WTC11 (cell line): ENCODE data around the gene SAPCD2. TPM values are rescaled to one million over a fixed set of nuclear protein-coding genes. Genes with fewer than 3 reads are reported as not detected.

Experiments used
- ATAC-seq: fragments of 200-7000 bp; cut with Tn5 transposase; 2 replicates; pipeline ENCODE4 v1.10.0; 2021; ENCODE audit warnings: mild to moderate bottlenecking, moderate library complexity
- CTCF ChIA-PET: fragments of 300-600 bp; sonication (Branson Sonifier 250); formaldehyde crosslinking; loops from one replicate; lab custom pipeline; 2021; ENCODE audit warnings: antibody characterized with exemption; lab: Charles Lee
- POLR2A ChIA-PET: fragments of 350-600 bp; sonication (Branson Sonifier 250); formaldehyde crosslinking; loops from one replicate; lab custom pipeline; 2021; ENCODE audit warnings: antibody characterized with exemption; lab: Charles Lee
- DNase-seq: peaks from one replicate; pipeline ENCODE4 v3.0.0; 2021; ENCODE audit warnings: low spot score
- H3K27ac Mint-ChIP-seq: 2 replicates; pipeline ENCODE4 v1.8.0; 2021; ENCODE audit warnings: mixed read lengths
- H3K27me3 Mint-ChIP-seq: 2 replicates; pipeline ENCODE4 v1.8.0; 2021; ENCODE audit warnings: low read depth, mild to moderate bottlenecking, moderate library complexity, mixed read lengths
- H3K36me3 Mint-ChIP-seq: 2 replicates; pipeline ENCODE4 v1.8.0; 2021; ENCODE audit warnings: mixed read lengths
- H3K4me1 Mint-ChIP-seq: 2 replicates; pipeline ENCODE4 v1.8.0; 2022; ENCODE audit warnings: mixed read lengths
- H3K4me3 Mint-ChIP-seq: 2 replicates; pipeline ENCODE4 v1.8.0; 2021; ENCODE audit warnings: mild to moderate bottlenecking, moderate library complexity, mixed read lengths
- H3K9me3 Mint-ChIP-seq: 2 replicates; pipeline ENCODE4 v1.8.0; 2021; ENCODE audit warnings: mixed read lengths
- CREB1 ChIP-seq: sonication (generic); formaldehyde crosslinking; IDR thresholded peaks from 2 replicates; pipeline ENCODE4 v1.8.0; 2023; ENCODE audit warnings: mild to moderate bottlenecking, missing genetic modification reagents
- ELF4 ChIP-seq: sonication (generic); formaldehyde crosslinking; IDR thresholded peaks from 2 replicates; pipeline ENCODE4 v1.8.1; 2022; ENCODE audit warnings: low read depth, mild to moderate bottlenecking, moderate library complexity, missing genetic modification reagents
- ESRRA ChIP-seq: sonication (generic); formaldehyde crosslinking; IDR thresholded peaks from 2 replicates; pipeline ENCODE4 v1.8.1; 2022; ENCODE audit warnings: mild to moderate bottlenecking, missing genetic modification reagents, borderline replicate concordance
- GABPB1 ChIP-seq: sonication (generic); formaldehyde crosslinking; IDR thresholded peaks from 2 replicates; pipeline ENCODE4 v1.8.1; 2023; ENCODE audit warnings: mild to moderate bottlenecking, missing genetic modification reagents
- JAZF1 ChIP-seq: fragments of 250-450 bp; sonication (Bioruptor Pico); IDR thresholded peaks from 2 replicates; pipeline ENCODE4 v1.9.0; 2021; ENCODE audit warnings: moderate library complexity, mild to moderate bottlenecking, inconsistent platforms
- NFE2L1 ChIP-seq: sonication (generic); formaldehyde crosslinking; IDR thresholded peaks from 2 replicates; pipeline ENCODE4 v1.8.1; 2023; ENCODE audit warnings: missing genetic modification reagents
- NR1H2 ChIP-seq: sonication (generic); formaldehyde crosslinking; IDR thresholded peaks from 2 replicates; pipeline ENCODE4 v1.9.0; 2021; ENCODE audit warnings: mild to moderate bottlenecking, moderate library complexity, missing genetic modification reagents
- PRRX2 ChIP-seq: fragments of 250-450 bp; sonication (Bioruptor Pico); IDR thresholded peaks from 2 replicates; pipeline ENCODE4 v1.8.0; 2021; ENCODE audit warnings: mild to moderate bottlenecking
- SOX15 ChIP-seq: fragments of 250-450 bp; sonication (Bioruptor Pico); IDR thresholded peaks from 2 replicates; pipeline ENCODE4 v1.9.0; 2021; ENCODE audit warnings: mild to moderate bottlenecking
- SP1 ChIP-seq: sonication (generic); formaldehyde crosslinking; conservative IDR thresholded peaks from 2 replicates; pipeline ENCODE4 v1.8.1; 2022; ENCODE audit warnings: missing genetic modification reagents
- TEAD1 ChIP-seq: sonication (generic); formaldehyde crosslinking; IDR thresholded peaks from 2 replicates; pipeline ENCODE4 v1.8.0; 2022; ENCODE audit warnings: mild to moderate bottlenecking, missing genetic modification reagents
- ZNF121 ChIP-seq: sonication (generic); formaldehyde crosslinking; IDR thresholded peaks from 2 replicates; pipeline ENCODE4 v1.8.0; 2023; ENCODE audit warnings: missing genetic modification reagents
- ZNF671 ChIP-seq: fragments of 250-450 bp; sonication (Bioruptor Pico); IDR thresholded peaks from 2 replicates; pipeline ENCODE4 v1.8.0; 2021; ENCODE audit warnings: mild to moderate bottlenecking
- total RNA-seq: library from RNA; stranded (reverse); gene quantifications from 3 replicates; pipeline ENCODE4 v1.2.3, GENCODE V29; 2021
- TF ChIP-seq, protein P1 (sequence below): sonication (generic); formaldehyde crosslinking; IDR thresholded peaks from 2 replicates; pipeline ENCODE4 v1.8.0; 2022; ENCODE audit warnings: missing genetic modification reagents
- TF ChIP-seq, protein P2 (sequence below): sonication (generic); formaldehyde crosslinking; conservative IDR thresholded peaks from 2 replicates; pipeline ENCODE4 v1.8.1; 2023; ENCODE audit warnings: mild to moderate bottlenecking, low read depth, missing genetic modification reagents, moderate library complexity
- TF ChIP-seq, protein P3 (sequence below): sonication (generic); formaldehyde crosslinking; IDR thresholded peaks from 2 replicates; pipeline ENCODE4 v1.8.0; 2022; ENCODE audit warnings: mild to moderate bottlenecking, missing genetic modification reagents
- TF ChIP-seq, protein P4 (sequence below): sonication (generic); formaldehyde crosslinking; IDR thresholded peaks from 2 replicates; pipeline ENCODE4 v1.8.1; 2023; ENCODE audit warnings: mild to moderate bottlenecking, missing genetic modification reagents, moderate library complexity
- TF ChIP-seq, protein P5 (sequence below): sonication (generic); formaldehyde crosslinking; IDR thresholded peaks from 2 replicates; pipeline ENCODE4 v1.8.1; 2023; ENCODE audit warnings: mild to moderate bottlenecking, moderate library complexity, missing genetic modification reagents
- TF ChIP-seq, protein P6 (sequence below): fragments of 200-600 bp; IDR thresholded peaks from 2 replicates; pipeline ENCODE4 v1.8.0; 2022; ENCODE audit warnings: antibody characterized with exemption
- TF ChIP-seq, protein P7 (sequence below): fragments of 250-450 bp; sonication (Bioruptor Pico); IDR thresholded peaks from 2 replicates; pipeline ENCODE4 v1.9.0; 2021; ENCODE audit warnings: mild to moderate bottlenecking

SAPCD2 gene
- total RNA-seq, 1 experiment from 2014 or later = 67.0 TPM

DNA sequence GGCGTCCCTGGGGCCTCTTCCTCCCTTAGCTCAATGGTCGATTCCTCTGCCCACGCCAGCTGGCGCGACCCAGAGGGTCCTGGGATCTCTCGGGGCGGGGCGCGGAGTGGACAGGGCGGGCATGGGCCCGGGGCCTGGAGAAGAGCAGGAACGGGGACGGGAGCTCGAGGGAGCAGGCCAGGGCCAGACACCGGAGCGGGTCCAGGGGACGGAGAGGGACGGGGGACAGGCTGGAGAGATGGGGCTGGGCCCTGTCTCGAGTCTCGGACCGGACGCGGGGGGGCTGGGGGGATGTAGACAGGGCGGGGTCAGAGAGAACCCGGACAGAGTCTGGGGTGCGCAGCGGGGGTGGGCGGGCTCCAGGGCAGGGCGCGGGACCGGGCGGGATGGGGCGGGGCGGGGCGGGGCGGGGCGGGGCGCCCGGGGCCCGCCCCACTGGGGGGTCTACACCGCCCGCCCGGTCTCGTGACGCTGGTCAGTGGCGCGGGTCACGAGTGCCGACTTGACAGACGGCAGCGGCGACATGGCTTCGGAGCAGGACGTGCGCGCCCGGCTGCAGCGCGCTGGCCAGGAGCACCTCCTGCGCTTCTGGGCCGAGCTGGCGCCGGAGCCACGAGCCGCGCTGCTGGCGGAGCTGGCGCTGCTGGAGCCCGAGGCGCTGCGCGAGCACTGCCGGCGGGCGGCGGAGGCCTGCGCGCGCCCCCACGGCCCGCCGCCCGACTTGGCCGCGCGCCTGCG, 6.8 kb upstream of the SAPCD2 start, which contains the start of gene UAP1L1:
Gene UAP1L1 (plus strand): TSS at position 508 of the 738 bp plus-strand sequence. CDS start 16 bp downstream, at position 524.
- Mint-ChIP-seq H3K4me3 (peak within 1 kb of the TSS; percentile 69), H3K27me3 (peaks cover 36% of the 10 kb centered on the region), H3K27ac (no peak within 1 kb of the TSS), H3K4me1 (peaks cover 16% of the 10 kb centered on the region), H3K36me3 (no peaks in the 10 kb centered on the region), H3K9me3 (no peaks in the 10 kb centered on the region)
- DNase-seq = peak; percentile 64
- peak; percentile 29 for ATAC-seq
- CTCF ChIA-PET = interaction anchor here (0.6 to 4.3 kb wide), 13 partner anchors 8 to 235 kb away, joined by 3 to 69 read pairs (median 8); partner anchors contain the start of genes AJM1, MAN1B1, NPDC1 and RNF224
- POLR2A ChIA-PET = interaction anchor here (1.0 to 1.1 kb wide), 2 partner anchors 9 kb away, joined by 4 to 6 read pairs; partner anchors contain the start of gene MAN1B1
- TF ChIP-seq NFE2L1 (no peak), ESRRA (no peak), TEAD1 (no peak), ZNF671 (no peak), GABPB1 (CRISPR knock-in tag) (no peak), JAZF1 (CRISPR knock-in tag) (no peak), ZNF121 (CRISPR knock-in tag) (no peak), SOX15 (CRISPR knock-in tag) (no peak), NR1H2 (CRISPR knock-in tag) (no peak), PRRX2 (CRISPR knock-in tag) (no peak), SP1 (CRISPR knock-in tag) (0 out of 2 replicates have a peak, but pooled peaks have one; percentile 9), CREB1 (CRISPR knock-in tag) (no peak), ELF4 (CRISPR knock-in tag) (no peak)
- TF ChIP-seq, protein P1, sequence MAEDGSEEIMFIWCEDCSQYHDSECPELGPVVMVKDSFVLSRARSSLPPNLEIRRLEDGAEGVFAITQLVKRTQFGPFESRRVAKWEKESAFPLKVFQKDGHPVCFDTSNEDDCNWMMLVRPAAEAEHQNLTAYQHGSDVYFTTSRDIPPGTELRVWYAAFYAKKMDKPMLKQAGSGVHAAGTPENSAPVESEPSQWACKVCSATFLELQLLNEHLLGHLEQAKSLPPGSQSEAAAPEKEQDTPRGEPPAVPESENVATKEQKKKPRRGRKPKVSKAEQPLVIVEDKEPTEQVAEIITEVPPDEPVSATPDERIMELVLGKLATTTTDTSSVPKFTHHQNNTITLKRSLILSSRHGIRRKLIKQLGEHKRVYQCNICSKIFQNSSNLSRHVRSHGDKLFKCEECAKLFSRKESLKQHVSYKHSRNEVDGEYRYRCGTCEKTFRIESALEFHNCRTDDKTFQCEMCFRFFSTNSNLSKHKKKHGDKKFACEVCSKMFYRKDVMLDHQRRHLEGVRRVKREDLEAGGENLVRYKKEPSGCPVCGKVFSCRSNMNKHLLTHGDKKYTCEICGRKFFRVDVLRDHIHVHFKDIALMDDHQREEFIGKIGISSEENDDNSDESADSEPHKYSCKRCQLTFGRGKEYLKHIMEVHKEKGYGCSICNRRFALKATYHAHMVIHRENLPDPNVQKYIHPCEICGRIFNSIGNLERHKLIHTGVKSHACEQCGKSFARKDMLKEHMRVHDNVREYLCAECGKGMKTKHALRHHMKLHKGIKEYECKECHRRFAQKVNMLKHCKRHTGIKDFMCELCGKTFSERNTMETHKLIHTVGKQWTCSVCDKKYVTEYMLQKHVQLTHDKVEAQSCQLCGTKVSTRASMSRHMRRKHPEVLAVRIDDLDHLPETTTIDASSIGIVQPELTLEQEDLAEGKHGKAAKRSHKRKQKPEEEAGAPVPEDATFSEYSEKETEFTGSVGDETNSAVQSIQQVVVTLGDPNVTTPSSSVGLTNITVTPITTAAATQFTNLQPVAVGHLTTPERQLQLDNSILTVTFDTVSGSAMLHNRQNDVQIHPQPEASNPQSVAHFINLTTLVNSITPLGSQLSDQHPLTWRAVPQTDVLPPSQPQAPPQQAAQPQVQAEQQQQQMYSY = peak; percentile 50; the same call in 1 of the 2 replicates
- TF ChIP-seq, protein P2, sequence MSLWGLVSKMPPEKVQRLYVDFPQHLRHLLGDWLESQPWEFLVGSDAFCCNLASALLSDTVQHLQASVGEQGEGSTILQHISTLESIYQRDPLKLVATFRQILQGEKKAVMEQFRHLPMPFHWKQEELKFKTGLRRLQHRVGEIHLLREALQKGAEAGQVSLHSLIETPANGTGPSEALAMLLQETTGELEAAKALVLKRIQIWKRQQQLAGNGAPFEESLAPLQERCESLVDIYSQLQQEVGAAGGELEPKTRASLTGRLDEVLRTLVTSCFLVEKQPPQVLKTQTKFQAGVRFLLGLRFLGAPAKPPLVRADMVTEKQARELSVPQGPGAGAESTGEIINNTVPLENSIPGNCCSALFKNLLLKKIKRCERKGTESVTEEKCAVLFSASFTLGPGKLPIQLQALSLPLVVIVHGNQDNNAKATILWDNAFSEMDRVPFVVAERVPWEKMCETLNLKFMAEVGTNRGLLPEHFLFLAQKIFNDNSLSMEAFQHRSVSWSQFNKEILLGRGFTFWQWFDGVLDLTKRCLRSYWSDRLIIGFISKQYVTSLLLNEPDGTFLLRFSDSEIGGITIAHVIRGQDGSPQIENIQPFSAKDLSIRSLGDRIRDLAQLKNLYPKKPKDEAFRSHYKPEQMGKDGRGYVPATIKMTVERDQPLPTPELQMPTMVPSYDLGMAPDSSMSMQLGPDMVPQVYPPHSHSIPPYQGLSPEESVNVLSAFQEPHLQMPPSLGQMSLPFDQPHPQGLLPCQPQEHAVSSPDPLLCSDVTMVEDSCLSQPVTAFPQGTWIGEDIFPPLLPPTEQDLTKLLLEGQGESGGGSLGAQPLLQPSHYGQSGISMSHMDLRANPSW = no peak
- TF ChIP-seq, protein P3, sequence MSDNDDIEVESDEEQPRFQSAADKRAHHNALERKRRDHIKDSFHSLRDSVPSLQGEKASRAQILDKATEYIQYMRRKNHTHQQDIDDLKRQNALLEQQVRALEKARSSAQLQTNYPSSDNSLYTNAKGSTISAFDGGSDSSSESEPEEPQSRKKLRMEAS (CRISPR knock-in tag) = 0 out of 2 replicates have a peak, but pooled peaks have one; percentile 19
- TF ChIP-seq, protein P4, sequence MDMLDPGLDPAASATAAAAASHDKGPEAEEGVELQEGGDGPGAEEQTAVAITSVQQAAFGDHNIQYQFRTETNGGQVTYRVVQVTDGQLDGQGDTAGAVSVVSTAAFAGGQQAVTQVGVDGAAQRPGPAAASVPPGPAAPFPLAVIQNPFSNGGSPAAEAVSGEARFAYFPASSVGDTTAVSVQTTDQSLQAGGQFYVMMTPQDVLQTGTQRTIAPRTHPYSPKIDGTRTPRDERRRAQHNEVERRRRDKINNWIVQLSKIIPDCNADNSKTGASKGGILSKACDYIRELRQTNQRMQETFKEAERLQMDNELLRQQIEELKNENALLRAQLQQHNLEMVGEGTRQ (CRISPR knock-in tag) = peak; percentile 65
- TF ChIP-seq, protein P5, sequence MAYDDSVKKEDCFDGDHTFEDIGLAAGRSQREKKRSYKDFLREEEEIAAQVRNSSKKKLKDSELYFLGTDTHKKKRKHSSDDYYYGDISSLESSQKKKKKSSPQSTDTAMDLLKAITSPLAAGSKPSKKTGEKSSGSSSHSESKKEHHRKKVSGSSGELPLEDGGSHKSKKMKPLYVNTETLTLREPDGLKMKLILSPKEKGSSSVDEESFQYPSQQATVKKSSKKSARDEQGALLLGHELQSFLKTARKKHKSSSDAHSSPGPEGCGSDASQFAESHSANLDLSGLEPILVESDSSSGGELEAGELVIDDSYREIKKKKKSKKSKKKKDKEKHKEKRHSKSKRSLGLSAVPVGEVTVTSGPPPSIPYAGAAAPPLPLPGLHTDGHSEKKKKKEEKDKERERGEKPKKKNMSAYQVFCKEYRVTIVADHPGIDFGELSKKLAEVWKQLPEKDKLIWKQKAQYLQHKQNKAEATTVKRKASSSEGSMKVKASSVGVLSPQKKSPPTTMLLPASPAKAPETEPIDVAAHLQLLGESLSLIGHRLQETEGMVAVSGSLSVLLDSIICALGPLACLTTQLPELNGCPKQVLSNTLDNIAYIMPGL (CRISPR knock-in tag) = peak; percentile 68; the same call in 1 of the 2 replicates
- TF ChIP-seq, protein P6, sequence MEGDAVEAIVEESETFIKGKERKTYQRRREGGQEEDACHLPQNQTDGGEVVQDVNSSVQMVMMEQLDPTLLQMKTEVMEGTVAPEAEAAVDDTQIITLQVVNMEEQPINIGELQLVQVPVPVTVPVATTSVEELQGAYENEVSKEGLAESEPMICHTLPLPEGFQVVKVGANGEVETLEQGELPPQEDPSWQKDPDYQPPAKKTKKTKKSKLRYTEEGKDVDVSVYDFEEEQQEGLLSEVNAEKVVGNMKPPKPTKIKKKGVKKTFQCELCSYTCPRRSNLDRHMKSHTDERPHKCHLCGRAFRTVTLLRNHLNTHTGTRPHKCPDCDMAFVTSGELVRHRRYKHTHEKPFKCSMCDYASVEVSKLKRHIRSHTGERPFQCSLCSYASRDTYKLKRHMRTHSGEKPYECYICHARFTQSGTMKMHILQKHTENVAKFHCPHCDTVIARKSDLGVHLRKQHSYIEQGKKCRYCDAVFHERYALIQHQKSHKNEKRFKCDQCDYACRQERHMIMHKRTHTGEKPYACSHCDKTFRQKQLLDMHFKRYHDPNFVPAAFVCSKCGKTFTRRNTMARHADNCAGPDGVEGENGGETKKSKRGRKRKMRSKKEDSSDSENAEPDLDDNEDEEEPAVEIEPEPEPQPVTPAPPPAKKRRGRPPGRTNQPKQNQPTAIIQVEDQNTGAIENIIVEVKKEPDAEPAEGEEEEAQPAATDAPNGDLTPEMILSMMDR = no peak
- TF ChIP-seq, protein P7, sequence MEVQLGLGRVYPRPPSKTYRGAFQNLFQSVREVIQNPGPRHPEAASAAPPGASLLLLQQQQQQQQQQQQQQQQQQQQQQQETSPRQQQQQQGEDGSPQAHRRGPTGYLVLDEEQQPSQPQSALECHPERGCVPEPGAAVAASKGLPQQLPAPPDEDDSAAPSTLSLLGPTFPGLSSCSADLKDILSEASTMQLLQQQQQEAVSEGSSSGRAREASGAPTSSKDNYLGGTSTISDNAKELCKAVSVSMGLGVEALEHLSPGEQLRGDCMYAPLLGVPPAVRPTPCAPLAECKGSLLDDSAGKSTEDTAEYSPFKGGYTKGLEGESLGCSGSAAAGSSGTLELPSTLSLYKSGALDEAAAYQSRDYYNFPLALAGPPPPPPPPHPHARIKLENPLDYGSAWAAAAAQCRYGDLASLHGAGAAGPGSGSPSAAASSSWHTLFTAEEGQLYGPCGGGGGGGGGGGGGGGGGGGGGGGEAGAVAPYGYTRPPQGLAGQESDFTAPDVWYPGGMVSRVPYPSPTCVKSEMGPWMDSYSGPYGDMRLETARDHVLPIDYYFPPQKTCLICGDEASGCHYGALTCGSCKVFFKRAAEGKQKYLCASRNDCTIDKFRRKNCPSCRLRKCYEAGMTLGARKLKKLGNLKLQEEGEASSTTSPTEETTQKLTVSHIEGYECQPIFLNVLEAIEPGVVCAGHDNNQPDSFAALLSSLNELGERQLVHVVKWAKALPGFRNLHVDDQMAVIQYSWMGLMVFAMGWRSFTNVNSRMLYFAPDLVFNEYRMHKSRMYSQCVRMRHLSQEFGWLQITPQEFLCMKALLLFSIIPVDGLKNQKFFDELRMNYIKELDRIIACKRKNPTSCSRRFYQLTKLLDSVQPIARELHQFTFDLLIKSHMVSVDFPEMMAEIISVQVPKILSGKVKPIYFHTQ (CRISPR knock-in tag) = no peak
